WTC11 (cell line): Measurements from ENCODE around the gene EDAR. TPM values are rescaled to one million over a fixed set of nuclear protein-coding genes. Genes with fewer than 3 reads are reported as not detected.

Source experiments
- ATAC-seq: fragments of 200-7000 bp; cut with Tn5 transposase; 2 replicates; pipeline ENCODE4 v1.10.0; 2021; ENCODE audit warnings: mild to moderate bottlenecking, moderate library complexity
- CTCF ChIA-PET: fragments of 300-600 bp; sonication (Branson Sonifier 250); formaldehyde crosslinking; loops from one replicate; lab custom pipeline; 2021; ENCODE audit warnings: antibody characterized with exemption; lab: Charles Lee
- POLR2A ChIA-PET: fragments of 350-600 bp; sonication (Branson Sonifier 250); formaldehyde crosslinking; loops from one replicate; lab custom pipeline; 2021; ENCODE audit warnings: antibody characterized with exemption; lab: Charles Lee
- DNase-seq: peaks from one replicate; pipeline ENCODE4 v3.0.0; 2021; ENCODE audit warnings: low spot score
- H3K27ac Mint-ChIP-seq: 2 replicates; pipeline ENCODE4 v1.8.0; 2021; ENCODE audit warnings: mixed read lengths
- H3K27me3 Mint-ChIP-seq: 2 replicates; pipeline ENCODE4 v1.8.0; 2021; ENCODE audit warnings: low read depth, mild to moderate bottlenecking, moderate library complexity, mixed read lengths
- H3K36me3 Mint-ChIP-seq: 2 replicates; pipeline ENCODE4 v1.8.0; 2021; ENCODE audit warnings: mixed read lengths
- H3K4me1 Mint-ChIP-seq: 2 replicates; pipeline ENCODE4 v1.8.0; 2022; ENCODE audit warnings: mixed read lengths
- H3K4me3 Mint-ChIP-seq: 2 replicates; pipeline ENCODE4 v1.8.0; 2021; ENCODE audit warnings: mild to moderate bottlenecking, moderate library complexity, mixed read lengths
- H3K9me3 Mint-ChIP-seq: 2 replicates; pipeline ENCODE4 v1.8.0; 2021; ENCODE audit warnings: mixed read lengths
- CDX4 ChIP-seq: fragments of 250-450 bp; sonication (Bioruptor Pico); IDR thresholded peaks from 2 replicates; pipeline ENCODE4 v1.9.0; 2021; ENCODE audit warnings: moderate library complexity, mild to moderate bottlenecking, inconsistent platforms, borderline replicate concordance
- EMX1 ChIP-seq: fragments of 250-450 bp; sonication (Bioruptor Pico); IDR thresholded peaks from 2 replicates; pipeline ENCODE4 v1.8.0; 2021; ENCODE audit warnings: mild to moderate bottlenecking
- GABPB1 ChIP-seq: sonication (generic); formaldehyde crosslinking; IDR thresholded peaks from 2 replicates; pipeline ENCODE4 v1.8.1; 2023; ENCODE audit warnings: mild to moderate bottlenecking, missing genetic modification reagents
- GRHL2 ChIP-seq: fragments of 250-450 bp; sonication (Bioruptor Pico); IDR thresholded peaks from 2 replicates; pipeline ENCODE4 v1.8.0; 2022; ENCODE audit warnings: mild to moderate bottlenecking, moderate library complexity; ENCODE audit not compliant: insufficient replicate concordance, severe bottlenecking
- GTF2I ChIP-seq: fragments of 250-450 bp; sonication (Bioruptor Pico); conservative IDR thresholded peaks from 2 replicates; pipeline ENCODE4 v1.4.0; 2021; ENCODE audit warnings: mild to moderate bottlenecking
- JAZF1 ChIP-seq: fragments of 250-450 bp; sonication (Bioruptor Pico); IDR thresholded peaks from 2 replicates; pipeline ENCODE4 v1.9.0; 2021; ENCODE audit warnings: moderate library complexity, mild to moderate bottlenecking, inconsistent platforms
- NR2C2 ChIP-seq: sonication (generic); formaldehyde crosslinking; IDR thresholded peaks from 2 replicates; pipeline ENCODE4 v1.8.0; 2022; ENCODE audit warnings: mild to moderate bottlenecking, missing genetic modification reagents
- OVOL2 ChIP-seq: fragments of 250-450 bp; sonication (Bioruptor Pico); IDR thresholded peaks from 2 replicates; pipeline ENCODE4 v1.9.0; 2021; ENCODE audit warnings: mild to moderate bottlenecking, borderline replicate concordance
- SMAD4 ChIP-seq: sonication (generic); formaldehyde crosslinking; IDR thresholded peaks from 2 replicates; pipeline ENCODE4 v1.8.0; 2022; ENCODE audit warnings: mild to moderate bottlenecking, missing genetic modification reagents
- SOX15 ChIP-seq: fragments of 250-450 bp; sonication (Bioruptor Pico); IDR thresholded peaks from 2 replicates; pipeline ENCODE4 v1.9.0; 2021; ENCODE audit warnings: mild to moderate bottlenecking
- TEAD1 ChIP-seq: sonication (generic); formaldehyde crosslinking; IDR thresholded peaks from 2 replicates; pipeline ENCODE4 v1.8.0; 2022; ENCODE audit warnings: mild to moderate bottlenecking, missing genetic modification reagents
- USF2 ChIP-seq: sonication (generic); formaldehyde crosslinking; IDR thresholded peaks from 2 replicates; pipeline ENCODE4 v1.8.1; 2023; ENCODE audit warnings: mild to moderate bottlenecking, missing genetic modification reagents, moderate library complexity
- ZBTB21 ChIP-seq: sonication (generic); formaldehyde crosslinking; IDR thresholded peaks from 2 replicates; pipeline ENCODE4 v1.8.1; 2023; ENCODE audit warnings: mild to moderate bottlenecking, missing genetic modification reagents, borderline replicate concordance
- ZNF219 ChIP-seq: sonication (generic); formaldehyde crosslinking; IDR thresholded peaks from 2 replicates; pipeline ENCODE4 v1.8.0; 2023; ENCODE audit warnings: missing genetic modification reagents, mild to moderate bottlenecking, borderline replicate concordance
- ZNF423 ChIP-seq: fragments of 250-450 bp; sonication (Bioruptor Pico); IDR thresholded peaks from 2 replicates; pipeline ENCODE4 v2.1.2; 2022; ENCODE audit warnings: mild to moderate bottlenecking, moderate library complexity
- total RNA-seq: library from RNA; stranded (reverse); gene quantifications from 3 replicates; pipeline ENCODE4 v1.2.3, GENCODE V29; 2021
- TF ChIP-seq, protein P1 (sequence below): sonication (generic); formaldehyde crosslinking; IDR thresholded peaks from 2 replicates; pipeline ENCODE4 v1.8.0; 2022; ENCODE audit warnings: mild to moderate bottlenecking, missing genetic modification reagents
- TF ChIP-seq, protein P2 (sequence below): fragments of 250-450 bp; sonication (Bioruptor Pico); IDR thresholded peaks from 2 replicates; pipeline ENCODE4 v1.9.0; 2021; ENCODE audit warnings: mild to moderate bottlenecking, borderline replicate concordance
- TF ChIP-seq, protein P3 (sequence below): sonication (generic); formaldehyde crosslinking; IDR thresholded peaks from 2 replicates; pipeline ENCODE4 v1.8.1; 2023; ENCODE audit warnings: mild to moderate bottlenecking, missing genetic modification reagents, borderline replicate concordance
- TF ChIP-seq, protein P4 (sequence below): sonication (generic); formaldehyde crosslinking; IDR thresholded peaks from 2 replicates; pipeline ENCODE4 v1.8.1; 2023; ENCODE audit warnings: mild to moderate bottlenecking, missing genetic modification reagents, moderate library complexity
- TF ChIP-seq, protein P5 (sequence below): sonication (generic); formaldehyde crosslinking; IDR thresholded peaks from 2 replicates; pipeline ENCODE4 v1.8.1; 2022; ENCODE audit warnings: mild to moderate bottlenecking, moderate library complexity, missing genetic modification reagents

Gene EDAR
- total RNA-seq, 1 experiment from 2014 or later, result not detected

GRCh38 chr2:108896741-108897140, 92.3 kb downstream of the EDAR start:
- peaks cover 11% of the 10 kb centered on the region for H3K4me1 Mint-ChIP-seq
- H3K27ac Mint-ChIP-seq, result no peak overlapping the region
- POLR2A ChIA-PET, result no interaction called here
- CTCF ChIA-PET, result no interaction called here
- H3K9me3 Mint-ChIP-seq, result peaks cover 8% of the 10 kb centered on the region
- DNase-seq, result no peak
- ATAC-seq, result no peak
- no peak overlapping the region for H3K4me3 Mint-ChIP-seq
- H3K36me3 Mint-ChIP-seq, result no peaks in the 10 kb centered on the region; the same call in 1 of the 2 replicates
- no peak for TF ChIP-seq GRHL2 (CRISPR knock-in tag)
- no peak for TF ChIP-seq OVOL2
- TF ChIP-seq TEAD1, result no peak
- TF ChIP-seq, protein P1, sequence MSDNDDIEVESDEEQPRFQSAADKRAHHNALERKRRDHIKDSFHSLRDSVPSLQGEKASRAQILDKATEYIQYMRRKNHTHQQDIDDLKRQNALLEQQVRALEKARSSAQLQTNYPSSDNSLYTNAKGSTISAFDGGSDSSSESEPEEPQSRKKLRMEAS (CRISPR knock-in tag), result no peak
- no peak for TF ChIP-seq CDX4
- no peak for TF ChIP-seq USF2
- TF ChIP-seq EMX1, result no peak
- TF ChIP-seq, protein P2, sequence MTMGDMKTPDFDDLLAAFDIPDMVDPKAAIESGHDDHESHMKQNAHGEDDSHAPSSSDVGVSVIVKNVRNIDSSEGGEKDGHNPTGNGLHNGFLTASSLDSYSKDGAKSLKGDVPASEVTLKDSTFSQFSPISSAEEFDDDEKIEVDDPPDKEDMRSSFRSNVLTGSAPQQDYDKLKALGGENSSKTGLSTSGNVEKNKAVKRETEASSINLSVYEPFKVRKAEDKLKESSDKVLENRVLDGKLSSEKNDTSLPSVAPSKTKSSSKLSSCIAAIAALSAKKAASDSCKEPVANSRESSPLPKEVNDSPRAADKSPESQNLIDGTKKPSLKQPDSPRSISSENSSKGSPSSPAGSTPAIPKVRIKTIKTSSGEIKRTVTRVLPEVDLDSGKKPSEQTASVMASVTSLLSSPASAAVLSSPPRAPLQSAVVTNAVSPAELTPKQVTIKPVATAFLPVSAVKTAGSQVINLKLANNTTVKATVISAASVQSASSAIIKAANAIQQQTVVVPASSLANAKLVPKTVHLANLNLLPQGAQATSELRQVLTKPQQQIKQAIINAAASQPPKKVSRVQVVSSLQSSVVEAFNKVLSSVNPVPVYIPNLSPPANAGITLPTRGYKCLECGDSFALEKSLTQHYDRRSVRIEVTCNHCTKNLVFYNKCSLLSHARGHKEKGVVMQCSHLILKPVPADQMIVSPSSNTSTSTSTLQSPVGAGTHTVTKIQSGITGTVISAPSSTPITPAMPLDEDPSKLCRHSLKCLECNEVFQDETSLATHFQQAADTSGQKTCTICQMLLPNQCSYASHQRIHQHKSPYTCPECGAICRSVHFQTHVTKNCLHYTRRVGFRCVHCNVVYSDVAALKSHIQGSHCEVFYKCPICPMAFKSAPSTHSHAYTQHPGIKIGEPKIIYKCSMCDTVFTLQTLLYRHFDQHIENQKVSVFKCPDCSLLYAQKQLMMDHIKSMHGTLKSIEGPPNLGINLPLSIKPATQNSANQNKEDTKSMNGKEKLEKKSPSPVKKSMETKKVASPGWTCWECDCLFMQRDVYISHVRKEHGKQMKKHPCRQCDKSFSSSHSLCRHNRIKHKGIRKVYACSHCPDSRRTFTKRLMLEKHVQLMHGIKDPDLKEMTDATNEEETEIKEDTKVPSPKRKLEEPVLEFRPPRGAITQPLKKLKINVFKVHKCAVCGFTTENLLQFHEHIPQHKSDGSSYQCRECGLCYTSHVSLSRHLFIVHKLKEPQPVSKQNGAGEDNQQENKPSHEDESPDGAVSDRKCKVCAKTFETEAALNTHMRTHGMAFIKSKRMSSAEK (CRISPR knock-in tag), result no peak
- no peak for TF ChIP-seq SOX15 (CRISPR knock-in tag)
- TF ChIP-seq JAZF1, result no peak
- TF ChIP-seq ZNF423 (CRISPR knock-in tag), result no peak
- no peak for TF ChIP-seq GTF2I
- TF ChIP-seq, protein P3, sequence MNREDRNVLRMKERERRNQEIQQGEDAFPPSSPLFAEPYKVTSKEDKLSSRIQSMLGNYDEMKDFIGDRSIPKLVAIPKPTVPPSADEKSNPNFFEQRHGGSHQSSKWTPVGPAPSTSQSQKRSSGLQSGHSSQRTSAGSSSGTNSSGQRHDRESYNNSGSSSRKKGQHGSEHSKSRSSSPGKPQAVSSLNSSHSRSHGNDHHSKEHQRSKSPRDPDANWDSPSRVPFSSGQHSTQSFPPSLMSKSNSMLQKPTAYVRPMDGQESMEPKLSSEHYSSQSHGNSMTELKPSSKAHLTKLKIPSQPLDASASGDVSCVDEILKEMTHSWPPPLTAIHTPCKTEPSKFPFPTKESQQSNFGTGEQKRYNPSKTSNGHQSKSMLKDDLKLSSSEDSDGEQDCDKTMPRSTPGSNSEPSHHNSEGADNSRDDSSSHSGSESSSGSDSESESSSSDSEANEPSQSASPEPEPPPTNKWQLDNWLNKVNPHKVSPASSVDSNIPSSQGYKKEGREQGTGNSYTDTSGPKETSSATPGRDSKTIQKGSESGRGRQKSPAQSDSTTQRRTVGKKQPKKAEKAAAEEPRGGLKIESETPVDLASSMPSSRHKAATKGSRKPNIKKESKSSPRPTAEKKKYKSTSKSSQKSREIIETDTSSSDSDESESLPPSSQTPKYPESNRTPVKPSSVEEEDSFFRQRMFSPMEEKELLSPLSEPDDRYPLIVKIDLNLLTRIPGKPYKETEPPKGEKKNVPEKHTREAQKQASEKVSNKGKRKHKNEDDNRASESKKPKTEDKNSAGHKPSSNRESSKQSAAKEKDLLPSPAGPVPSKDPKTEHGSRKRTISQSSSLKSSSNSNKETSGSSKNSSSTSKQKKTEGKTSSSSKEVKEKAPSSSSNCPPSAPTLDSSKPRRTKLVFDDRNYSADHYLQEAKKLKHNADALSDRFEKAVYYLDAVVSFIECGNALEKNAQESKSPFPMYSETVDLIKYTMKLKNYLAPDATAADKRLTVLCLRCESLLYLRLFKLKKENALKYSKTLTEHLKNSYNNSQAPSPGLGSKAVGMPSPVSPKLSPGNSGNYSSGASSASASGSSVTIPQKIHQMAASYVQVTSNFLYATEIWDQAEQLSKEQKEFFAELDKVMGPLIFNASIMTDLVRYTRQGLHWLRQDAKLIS (CRISPR knock-in tag), result no peak
- TF ChIP-seq ZBTB21 (CRISPR knock-in tag), result no peak
- no peak for TF ChIP-seq ZNF219
- TF ChIP-seq, protein P4, sequence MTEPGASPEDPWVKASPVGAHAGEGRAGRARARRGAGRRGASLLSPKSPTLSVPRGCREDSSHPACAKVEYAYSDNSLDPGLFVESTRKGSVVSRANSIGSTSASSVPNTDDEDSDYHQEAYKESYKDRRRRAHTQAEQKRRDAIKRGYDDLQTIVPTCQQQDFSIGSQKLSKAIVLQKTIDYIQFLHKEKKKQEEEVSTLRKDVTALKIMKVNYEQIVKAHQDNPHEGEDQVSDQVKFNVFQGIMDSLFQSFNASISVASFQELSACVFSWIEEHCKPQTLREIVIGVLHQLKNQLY, result no peak
- no peak for TF ChIP-seq SMAD4
- TF ChIP-seq, protein P5, sequence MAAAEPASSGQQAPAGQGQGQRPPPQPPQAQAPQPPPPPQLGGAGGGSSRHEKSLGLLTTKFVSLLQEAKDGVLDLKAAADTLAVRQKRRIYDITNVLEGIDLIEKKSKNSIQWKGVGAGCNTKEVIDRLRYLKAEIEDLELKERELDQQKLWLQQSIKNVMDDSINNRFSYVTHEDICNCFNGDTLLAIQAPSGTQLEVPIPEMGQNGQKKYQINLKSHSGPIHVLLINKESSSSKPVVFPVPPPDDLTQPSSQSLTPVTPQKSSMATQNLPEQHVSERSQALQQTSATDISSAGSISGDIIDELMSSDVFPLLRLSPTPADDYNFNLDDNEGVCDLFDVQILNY (CRISPR knock-in tag), result no peak
- no peak for TF ChIP-seq GABPB1 (CRISPR knock-in tag)
- TF ChIP-seq NR2C2 (CRISPR knock-in tag), result no peak
- TF ChIP-seq, all 79 proteins: peak for 0
- H3K27me3 Mint-ChIP-seq, result no peaks in the 10 kb centered on the region
